ENCODE measurements around the gene MMP28. TPM values are rescaled to one million over a fixed set of nuclear protein-coding genes. Genes with fewer than 3 reads are reported as not detected.

The MMP28 gene
- total and polyA plus RNA-seq, 2 donors (not counting 1 experiment from before 2014, with no cell fraction given), result 1.1 to 4.6 TPM

DNA sequence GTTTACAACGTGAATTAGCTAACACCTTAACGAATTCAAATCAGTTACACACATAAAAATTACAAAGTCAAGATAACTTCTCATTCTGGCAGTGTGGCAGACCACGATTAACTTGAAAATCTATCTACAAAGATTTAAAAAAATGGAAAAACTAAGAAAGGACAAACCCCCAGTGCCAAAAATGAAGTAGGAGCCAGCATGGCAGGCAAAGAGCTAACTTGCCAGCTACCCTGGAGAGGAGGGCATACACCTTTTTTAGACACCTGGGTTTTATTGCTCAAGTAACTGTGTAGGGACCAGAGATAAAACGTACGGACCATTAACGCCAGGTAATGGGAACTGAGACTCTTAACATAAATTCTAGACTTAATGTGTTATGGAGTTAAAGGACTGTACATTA is 16.3 kb upstream of the MMP28 start:
- peaks cover 12% of the 10 kb centered on the region for H3K4me1 ChIP-seq (ENCODE audit: control insufficient read depth, extremely low read depth, insufficient read depth, low read length)
- peak overlapping the region; percentile 23 for H3K4me2 ChIP-seq (ENCODE audit: extremely low read depth, insufficient read depth, low read length)
- H3K79me2 ChIP-seq (ENCODE audit: control insufficient read depth, insufficient read depth, low read length), result peaks cover 74% of the 10 kb centered on the region
- H3K27ac ChIP-seq (ENCODE audit: insufficient read depth, low read length), result no peak overlapping the region
- H3K36me3 ChIP-seq (ENCODE audit: control insufficient read depth, insufficient read depth, low read length), result no peaks in the 10 kb centered on the region
- no peaks in the 10 kb centered on the region for H3K9me3 ChIP-seq (ENCODE audit: control insufficient read depth, insufficient read depth, low read depth, low read length)
- DNase-seq (ENCODE audit: low read depth in 2 of 2), result no peak
- H4K20me1 ChIP-seq (ENCODE audit: control insufficient read depth, extremely low read depth, insufficient read depth, low read length), result no peaks in the 10 kb centered on the region
- no peak overlapping the region for H3K9ac ChIP-seq (ENCODE audit: insufficient read depth, low read length)
- H3K27me3 ChIP-seq (ENCODE audit: control insufficient read depth, insufficient read depth, low read length), result no peaks in the 10 kb centered on the region
- TF ChIP-seq EZH2 (IDR thresholded peaks at IDR 0.05; ENCODE audit: low read length, missing control alignments), result no peak
- no peak overlapping the region for H2AFZ ChIP-seq (ENCODE audit: low read length)
- H3K4me3 ChIP-seq (replicated peaks in 1 of 4; ENCODE audit: control extremely low read depth in 1 of 4, insufficient read depth in 1 of 4, low read depth in 3 of 4, low read length in 4 of 4), result peak overlapping the region in 1 of 4 experiments; percentile 100

DNA sequence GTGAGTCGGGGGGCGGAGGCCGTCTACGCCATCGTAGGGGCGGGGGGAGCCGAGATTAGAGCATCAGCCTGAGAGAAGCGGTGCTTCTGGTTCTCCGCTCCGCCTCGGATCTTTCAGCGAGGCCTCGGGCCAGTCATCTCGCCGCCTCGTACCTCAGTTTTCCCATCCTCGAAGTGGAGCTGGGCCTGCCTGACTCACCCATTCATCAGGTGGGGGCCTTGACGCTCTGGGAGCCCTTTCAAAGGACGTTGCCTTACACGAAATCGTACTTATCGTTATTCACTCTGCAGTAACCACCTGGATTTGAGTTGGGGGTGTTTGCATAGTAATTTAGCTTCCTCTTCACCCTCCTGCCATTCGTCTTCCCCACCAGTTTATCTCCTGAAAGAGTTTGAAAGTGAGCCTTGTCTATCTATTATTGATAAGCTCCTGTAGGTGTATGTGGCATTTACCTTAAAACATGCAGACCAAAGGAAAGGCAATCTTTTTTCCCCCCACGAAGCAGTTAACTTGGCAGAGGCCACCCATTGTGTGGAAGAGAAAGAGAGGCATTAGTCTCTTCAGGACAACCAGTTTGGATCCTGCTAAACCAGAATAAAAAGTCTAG is 14.5 kb upstream of the MMP28 start:
- no peaks in the 10 kb centered on the region for H3K27me3 ChIP-seq (ENCODE audit: control insufficient read depth, insufficient read depth, low read length)
- H4K20me1 ChIP-seq (ENCODE audit: control insufficient read depth, extremely low read depth, insufficient read depth, low read length), result no peaks in the 10 kb centered on the region
- H3K9ac ChIP-seq (ENCODE audit: insufficient read depth, low read length), result peak overlapping the region; percentile 99
- peaks cover 14% of the 10 kb centered on the region for H3K4me1 ChIP-seq (ENCODE audit: control insufficient read depth, extremely low read depth, insufficient read depth, low read length)
- peak overlapping the region; percentile 85 for H3K27ac ChIP-seq (ENCODE audit: insufficient read depth, low read length)
- TF ChIP-seq, protein P1, sequence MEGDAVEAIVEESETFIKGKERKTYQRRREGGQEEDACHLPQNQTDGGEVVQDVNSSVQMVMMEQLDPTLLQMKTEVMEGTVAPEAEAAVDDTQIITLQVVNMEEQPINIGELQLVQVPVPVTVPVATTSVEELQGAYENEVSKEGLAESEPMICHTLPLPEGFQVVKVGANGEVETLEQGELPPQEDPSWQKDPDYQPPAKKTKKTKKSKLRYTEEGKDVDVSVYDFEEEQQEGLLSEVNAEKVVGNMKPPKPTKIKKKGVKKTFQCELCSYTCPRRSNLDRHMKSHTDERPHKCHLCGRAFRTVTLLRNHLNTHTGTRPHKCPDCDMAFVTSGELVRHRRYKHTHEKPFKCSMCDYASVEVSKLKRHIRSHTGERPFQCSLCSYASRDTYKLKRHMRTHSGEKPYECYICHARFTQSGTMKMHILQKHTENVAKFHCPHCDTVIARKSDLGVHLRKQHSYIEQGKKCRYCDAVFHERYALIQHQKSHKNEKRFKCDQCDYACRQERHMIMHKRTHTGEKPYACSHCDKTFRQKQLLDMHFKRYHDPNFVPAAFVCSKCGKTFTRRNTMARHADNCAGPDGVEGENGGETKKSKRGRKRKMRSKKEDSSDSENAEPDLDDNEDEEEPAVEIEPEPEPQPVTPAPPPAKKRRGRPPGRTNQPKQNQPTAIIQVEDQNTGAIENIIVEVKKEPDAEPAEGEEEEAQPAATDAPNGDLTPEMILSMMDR (conservative IDR thresholded peaks at IDR 0.05 in 1 of 2, IDR thresholded peaks at IDR 0.05 in 1 of 2; ENCODE audit: low read depth in 1 of 2, low read length in 2 of 2), result no peak
- TF ChIP-seq EZH2 (IDR thresholded peaks at IDR 0.05; ENCODE audit: low read length, missing control alignments), result no peak
- H3K36me3 ChIP-seq (ENCODE audit: control insufficient read depth, insufficient read depth, low read length), result no peaks in the 10 kb centered on the region
- H3K4me3 ChIP-seq (replicated peaks in 1 of 4; ENCODE audit: control extremely low read depth in 1 of 4, insufficient read depth in 1 of 4, low read depth in 3 of 4, low read length in 4 of 4), result peak overlapping the region; percentile 76 to 100 (median 88)
- peak overlapping the region; percentile 92 for H3K4me2 ChIP-seq (ENCODE audit: extremely low read depth, insufficient read depth, low read length)
- no peaks in the 10 kb centered on the region for H3K9me3 ChIP-seq (ENCODE audit: control insufficient read depth, insufficient read depth, low read depth, low read length)
- H3K79me2 ChIP-seq (ENCODE audit: control insufficient read depth, insufficient read depth, low read length), result peaks cover 56% of the 10 kb centered on the region
- DNase-seq (ENCODE audit: low read depth in 2 of 2), result peak in 1 of 2 donors; percentile 39
- no peak overlapping the region for H2AFZ ChIP-seq (ENCODE audit: low read length)

DNA sequence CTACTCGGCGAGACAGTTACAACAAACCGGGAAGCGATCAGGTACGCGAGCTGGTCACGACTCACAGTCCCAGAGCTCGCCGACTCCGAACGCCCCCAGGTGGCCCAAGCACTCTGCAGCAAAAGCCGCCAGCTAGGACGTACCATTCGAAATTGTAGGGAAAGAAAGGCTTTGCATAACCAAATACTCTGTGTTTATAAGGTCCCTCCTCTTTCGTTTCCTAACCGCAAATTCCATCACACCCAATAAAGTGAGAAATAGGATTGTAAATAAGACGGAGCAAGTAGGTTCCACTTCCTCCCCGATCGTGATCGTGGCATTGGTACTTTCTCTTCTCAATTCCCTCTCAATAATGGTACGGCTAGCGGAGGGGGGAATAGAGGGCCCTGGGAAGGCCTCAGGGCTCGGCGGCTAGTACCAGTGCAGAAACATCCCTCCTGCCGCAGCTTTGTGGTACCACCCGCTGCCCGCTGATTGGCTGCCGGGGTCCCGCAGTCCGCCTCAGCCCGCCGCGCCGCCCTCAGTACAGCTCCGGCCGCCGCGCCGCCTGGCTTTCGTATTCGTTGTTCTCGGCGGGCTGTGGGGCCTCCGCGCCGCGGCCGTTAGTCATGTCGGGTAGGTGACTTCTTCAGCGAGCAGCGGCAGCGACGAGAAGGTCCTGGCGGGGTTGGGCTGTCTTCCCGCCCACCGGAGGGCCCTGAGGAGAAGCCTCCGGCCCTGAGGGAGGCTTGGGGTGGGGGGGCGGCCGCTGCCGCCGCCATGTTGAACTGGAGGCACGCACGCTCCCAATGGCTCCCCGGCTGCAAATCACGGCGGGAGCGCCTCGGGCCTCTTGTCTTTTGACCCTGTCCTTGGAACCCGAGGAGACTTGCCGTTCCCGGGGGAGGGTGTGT is 13.8 kb upstream of the MMP28 start, which contains the start of gene TAF15:
Gene TAF15, plus strand, starts transcription at position 523 of the 893 bp plus-strand sequence. Its CDS starts 86 bp downstream, at position 609.
- DNase-seq (ENCODE audit: low read depth in 2 of 2), result peak; percentile 99 to 100
- peak within 1 kb of the TSS; percentile 76 to 100 (median 88) for H3K4me3 ChIP-seq (replicated peaks in 1 of 4; ENCODE audit: control extremely low read depth in 1 of 4, insufficient read depth in 1 of 4, low read depth in 3 of 4, low read length in 4 of 4)
- no peaks in the 10 kb centered on the region for H3K27me3 ChIP-seq (ENCODE audit: control insufficient read depth, insufficient read depth, low read length)
- H3K4me1 ChIP-seq (ENCODE audit: control insufficient read depth, extremely low read depth, insufficient read depth, low read length), result peaks cover 15% of the 10 kb centered on the region
- H2AFZ ChIP-seq (ENCODE audit: low read length), result peak within 1 kb of the TSS; percentile 80
- peak within 1 kb of the TSS; percentile 85 for H3K27ac ChIP-seq (ENCODE audit: insufficient read depth, low read length)
- TF ChIP-seq, protein P1 (conservative IDR thresholded peaks at IDR 0.05 in 1 of 2, IDR thresholded peaks at IDR 0.05 in 1 of 2; ENCODE audit: low read depth in 1 of 2, low read length in 2 of 2), result peak; percentile 71 to 88
- no peak for TF ChIP-seq EZH2 (IDR thresholded peaks at IDR 0.05; ENCODE audit: low read length, missing control alignments)
- no peaks in the 10 kb centered on the region for H4K20me1 ChIP-seq (ENCODE audit: control insufficient read depth, extremely low read depth, insufficient read depth, low read length)
- peak within 1 kb of the TSS; percentile 92 for H3K4me2 ChIP-seq (ENCODE audit: extremely low read depth, insufficient read depth, low read length)
- no peaks in the 10 kb centered on the region for H3K36me3 ChIP-seq (ENCODE audit: control insufficient read depth, insufficient read depth, low read length)
- peak within 1 kb of the TSS; percentile 99 for H3K9ac ChIP-seq (ENCODE audit: insufficient read depth, low read length)
- no peaks in the 10 kb centered on the region for H3K9me3 ChIP-seq (ENCODE audit: control insufficient read depth, insufficient read depth, low read depth, low read length)
- peaks cover 49% of the 10 kb centered on the region for H3K79me2 ChIP-seq (ENCODE audit: control insufficient read depth, insufficient read depth, low read length)
